ENCODE results near the gene PSEN1.

PSEN1 gene

GRCh38 chr14:73220634-73221033, 84.3 kb downstream of the PSEN1 start:
- no peak for DNase-seq (ENCODE audit: low spot score)

DNA sequence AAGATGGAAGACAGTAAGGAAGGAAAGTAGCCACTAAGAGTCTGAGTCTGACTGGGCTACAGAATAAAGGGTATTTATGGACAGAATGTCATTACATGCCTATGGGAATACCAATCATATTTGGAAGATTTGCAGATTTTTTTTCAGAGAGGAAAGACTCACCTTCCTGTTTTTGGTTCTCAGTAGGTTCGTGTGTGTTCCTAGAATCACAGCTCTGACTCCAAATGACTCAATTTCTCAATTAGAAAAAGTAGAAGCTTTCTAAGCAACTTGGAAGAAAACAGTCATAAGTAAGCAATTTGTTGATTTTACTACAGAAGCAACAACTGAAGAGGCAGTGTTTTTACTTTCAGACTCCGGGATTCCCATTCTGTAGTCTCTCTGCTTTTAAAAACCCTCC, 85.6 kb downstream of the PSEN1 start:
- no peak for DNase-seq (ENCODE audit: low spot score)

DNA sequence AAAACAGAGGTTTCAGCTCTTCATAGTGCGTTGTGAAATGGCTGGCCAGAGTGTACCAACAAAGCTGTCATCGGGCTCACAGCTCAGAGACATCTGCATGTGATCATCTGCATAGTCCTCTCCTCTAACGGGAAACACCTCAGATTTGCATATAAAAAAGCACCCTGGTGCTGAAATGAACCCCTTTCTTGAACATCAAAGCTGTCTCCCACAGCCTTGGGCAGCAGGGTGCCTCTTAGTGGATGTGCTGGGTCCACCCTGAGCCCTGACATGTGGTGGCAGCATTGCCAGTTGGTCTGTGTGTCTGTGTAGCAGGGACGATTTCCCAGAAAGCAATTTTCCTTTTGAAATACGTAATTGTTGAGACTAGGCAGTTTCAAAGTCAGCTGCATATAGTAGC, 86.7 kb downstream of the PSEN1 start:
- DNase-seq (ENCODE audit: low spot score): no peak

- DNase-seq (ENCODE audit: low spot score): no peak
Observed at GRCh38 chr14:73225496-73225895, 89.2 kb downstream of the PSEN1 start.

- DNase-seq (ENCODE audit: low spot score): no peak
Observed at GRCh38 chr14:73227812-73228781, 91.8 kb downstream of the PSEN1 start.

DNA sequence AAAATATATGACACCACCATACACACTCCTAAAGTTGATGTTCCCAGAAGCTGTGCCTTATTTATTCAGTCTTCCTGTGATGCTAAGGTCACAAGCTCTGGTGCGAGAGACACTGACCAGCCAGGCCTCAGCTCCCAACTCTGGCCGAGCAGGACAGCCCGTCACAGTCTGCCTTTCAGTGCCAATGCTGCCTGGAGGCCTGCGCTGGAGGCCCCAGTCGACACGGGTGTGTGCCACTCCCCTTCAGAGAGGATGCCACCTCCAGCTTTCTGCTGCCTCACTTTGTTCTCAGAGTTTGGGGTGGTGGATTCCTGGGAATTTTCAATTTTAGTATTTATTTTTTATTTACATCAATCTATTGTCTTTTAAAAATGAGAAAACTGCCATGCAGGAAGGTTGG, 93.7 kb downstream of the PSEN1 start:
- DNase-seq (ENCODE audit: low spot score): no peak

DNA sequence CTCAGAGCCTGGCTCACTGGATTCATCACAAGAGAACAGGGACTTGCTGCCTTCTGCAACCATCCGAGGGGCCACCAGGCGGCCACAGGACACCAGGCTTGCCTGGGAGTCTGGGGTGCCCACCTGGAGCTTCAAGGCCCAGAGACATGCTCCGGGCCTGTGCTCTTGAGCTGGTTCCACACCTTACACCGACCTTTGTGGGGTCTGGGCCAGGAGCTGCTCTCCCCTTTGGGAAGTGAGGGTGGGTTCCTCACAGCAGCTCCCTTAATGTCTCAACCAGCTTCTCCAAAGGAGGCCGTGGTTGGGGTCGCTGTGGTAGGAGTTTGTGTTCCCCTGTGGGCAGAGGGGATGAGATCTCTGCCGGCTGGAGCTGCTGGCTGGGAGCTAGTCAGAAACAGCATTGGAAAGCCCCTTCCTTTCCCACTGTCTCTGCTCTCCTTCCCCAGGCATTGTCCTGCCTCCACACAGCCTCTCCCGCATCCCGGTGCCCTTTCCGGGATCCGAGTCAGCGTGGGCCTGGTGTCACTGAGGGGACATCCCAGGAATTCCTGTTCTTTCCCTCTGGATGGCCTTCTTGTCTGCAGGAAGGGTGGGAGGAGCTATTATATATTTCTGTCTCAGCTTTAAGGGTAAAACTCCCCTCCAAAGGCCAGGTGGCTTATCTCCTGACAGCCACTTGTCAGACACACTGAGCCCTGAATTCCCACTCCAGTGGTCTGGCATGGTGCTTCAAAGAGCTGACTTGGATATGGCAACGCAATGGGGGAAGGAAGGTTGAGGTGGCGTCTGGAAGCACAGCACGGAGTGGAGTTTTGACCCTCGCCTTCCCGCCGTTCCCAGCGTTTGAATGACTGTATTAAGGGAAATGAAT, 95.9 kb downstream of the PSEN1 start:
- DNase-seq (ENCODE audit: low spot score): no peak

DNA sequence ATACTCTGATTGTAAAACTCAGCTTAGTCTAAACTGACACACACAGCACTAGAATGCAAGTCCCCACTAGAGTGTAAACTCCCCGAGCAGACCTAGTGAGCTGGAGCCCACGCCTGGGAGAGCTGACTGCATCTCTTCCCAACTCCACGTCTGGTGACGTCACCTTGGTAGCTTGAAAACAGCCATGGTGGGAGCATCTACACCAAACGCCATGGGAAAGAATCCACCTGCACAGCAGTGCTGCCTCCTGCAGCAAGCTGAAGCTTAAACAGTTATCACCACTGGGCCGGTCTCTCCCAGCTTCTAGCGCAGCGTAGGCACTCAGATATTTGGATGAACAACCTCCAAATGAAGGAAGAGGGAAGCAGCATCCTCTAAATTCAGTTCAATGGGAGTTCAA, 96.7 kb downstream of the PSEN1 start:
- no peak for DNase-seq (ENCODE audit: low spot score)

DNA sequence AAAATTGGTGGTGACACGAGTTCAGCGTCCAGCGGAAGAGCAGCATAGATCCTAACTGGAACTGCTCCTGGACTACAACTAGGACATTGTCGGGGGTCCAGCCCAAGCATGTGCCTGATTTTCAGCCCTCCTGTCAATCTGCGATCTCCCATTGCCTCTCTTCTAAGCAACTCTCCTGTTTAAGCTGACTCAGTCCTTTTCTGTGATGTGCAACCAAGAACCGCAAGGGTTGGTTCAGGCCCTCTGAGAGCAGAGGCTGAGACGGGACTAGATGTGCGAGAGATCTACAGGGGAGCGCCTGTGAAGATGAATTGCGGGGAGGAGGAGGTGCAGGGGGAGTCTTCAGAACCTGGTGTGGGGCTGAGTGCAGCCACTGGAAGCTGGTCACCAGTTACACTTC, 97.3 kb downstream of the PSEN1 start:
- no peak for DNase-seq (ENCODE audit: low spot score)

- DNase-seq (ENCODE audit: low spot score): no peak
Observed at GRCh38 chr14:73234029-73234428, 97.7 kb downstream of the PSEN1 start.

DNA sequence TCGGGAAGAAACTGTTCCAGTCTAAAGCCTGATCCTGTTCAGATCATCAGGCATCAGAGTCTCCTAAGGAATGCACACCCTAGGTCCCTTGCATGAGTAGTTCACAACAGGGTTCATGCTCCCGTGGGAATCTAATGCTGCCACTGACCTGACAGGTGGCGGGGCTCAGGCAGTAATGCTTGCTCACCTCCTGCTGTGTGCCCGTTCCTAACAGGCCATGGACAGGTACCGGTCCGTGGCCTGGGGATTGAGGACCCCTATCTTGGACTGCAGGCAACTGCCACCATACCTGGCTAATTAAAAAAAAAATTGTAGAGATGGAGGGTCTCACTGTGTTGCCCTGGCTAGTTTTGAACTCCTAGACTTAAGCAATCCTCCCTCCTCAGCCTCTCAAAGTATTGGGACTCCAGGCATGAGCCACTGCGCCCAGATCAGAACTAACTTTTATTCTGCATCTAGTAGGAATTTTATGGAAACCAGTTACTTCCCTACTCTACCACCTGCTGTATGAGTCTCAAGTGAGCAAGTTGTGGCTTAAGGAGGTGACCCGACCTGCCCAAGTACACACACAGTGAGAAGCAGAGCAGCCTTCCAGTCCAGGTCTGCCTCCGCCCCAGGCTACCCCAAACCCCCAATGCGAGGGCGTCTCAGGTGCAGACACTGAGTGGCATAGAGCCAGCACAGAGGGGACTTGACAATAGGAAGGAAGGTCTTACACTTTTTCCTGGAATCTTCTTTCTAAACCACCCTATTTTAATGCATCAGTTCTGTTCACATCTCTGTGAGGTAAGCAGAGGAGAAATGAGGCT, 98.5 kb downstream of the PSEN1 start:
- no peak for DNase-seq (ENCODE audit: low spot score)

DNA sequence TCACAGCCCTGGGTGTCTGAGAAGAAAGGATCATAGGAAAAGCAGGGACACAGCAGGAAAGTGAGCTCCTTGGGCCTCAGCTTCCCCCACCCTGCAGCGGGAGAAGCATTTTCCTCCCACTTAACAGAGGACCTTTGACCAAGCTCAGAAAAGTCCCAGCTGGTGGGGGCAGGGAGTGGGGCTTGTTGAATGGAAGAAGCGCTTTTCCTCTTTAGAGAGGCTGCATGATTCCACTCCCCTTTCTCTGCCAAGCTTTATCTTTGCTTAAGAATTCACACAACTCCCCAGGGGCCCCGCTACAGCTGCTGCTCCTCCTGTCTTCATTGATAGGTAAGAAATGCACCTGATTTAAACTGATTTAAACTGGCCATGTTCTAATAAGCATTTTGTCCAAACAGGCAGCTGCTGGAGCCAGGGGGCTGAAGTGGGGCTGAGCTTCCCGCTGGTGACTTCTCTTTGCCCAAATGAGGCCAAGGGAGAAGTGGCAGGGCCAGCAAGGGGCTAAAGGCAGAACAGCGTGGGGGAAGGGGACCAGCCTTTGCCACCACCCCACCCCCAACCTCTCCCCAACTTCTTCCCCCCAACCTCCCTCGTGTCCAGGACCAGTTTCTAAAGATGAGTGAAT, 99.3 kb downstream of the PSEN1 start:
- DNase-seq (ENCODE audit: low spot score): no peak

- no peak for DNase-seq (ENCODE audit: low spot score)
Observed at GRCh38 chr14:73236157-73236556, 99.8 kb downstream of the PSEN1 start.

DNA sequence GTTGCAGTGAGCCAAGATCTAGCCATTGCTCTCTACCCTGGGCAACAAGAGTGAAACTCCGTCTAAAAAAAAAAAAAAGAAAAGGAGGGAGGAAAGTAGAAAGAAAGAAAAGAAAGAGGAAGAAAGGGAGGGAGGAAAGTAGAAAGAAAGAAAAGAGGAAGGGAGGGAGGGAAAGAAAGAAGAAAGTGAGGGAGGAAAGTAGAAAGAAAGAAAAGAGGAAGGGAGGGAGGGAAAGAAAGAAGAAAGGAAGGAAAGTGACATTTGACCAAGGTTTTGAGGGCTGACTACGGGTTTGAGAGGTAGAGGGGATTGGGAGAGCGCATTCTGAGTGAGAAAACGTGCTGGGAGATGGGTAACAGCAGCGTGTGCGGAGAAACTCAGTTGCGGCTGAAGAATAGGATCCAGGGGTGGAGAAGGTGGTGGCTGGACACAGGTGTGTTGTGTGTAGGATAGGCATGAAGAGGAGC, 100.5 kb downstream of the PSEN1 start:
- DNase-seq (ENCODE audit: low spot score): no peak

GRCh38 chr14:73237219-73237785, 101.0 kb downstream of the PSEN1 start, which contains the start of gene PAPLN:
TSS of gene PAPLN (plus strand) at chr14:73237506. CDS start at chr14:73239779, 2,273 bp downstream.
- no peak for DNase-seq (ENCODE audit: low spot score)

GRCh38 chr14:73237786-73238423, 101.6 kb downstream of the PSEN1 start:
- DNase-seq (ENCODE audit: low spot score): no peak

- no peak for DNase-seq (ENCODE audit: low spot score)
Observed at GRCh38 chr14:73238424-73238852, 102.1 kb downstream of the PSEN1 start.

DNA sequence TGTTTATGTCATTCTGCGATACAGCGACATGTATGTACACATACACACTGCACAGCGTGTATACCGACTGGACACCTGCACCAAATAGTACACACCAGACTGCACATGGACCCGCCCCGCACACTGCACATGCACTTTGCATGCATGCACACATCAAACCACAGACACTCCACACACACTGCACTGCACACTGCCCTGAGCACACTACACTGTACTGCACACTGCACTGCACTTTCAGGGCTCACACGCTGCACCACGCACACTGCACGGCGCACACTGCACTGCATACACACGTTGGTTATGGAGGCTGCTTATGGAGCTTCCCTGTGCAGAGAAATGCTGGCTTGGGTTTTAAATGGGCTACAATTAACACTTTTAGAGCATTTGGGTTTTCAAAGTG, 102.6 kb downstream of the PSEN1 start:
- no peak for DNase-seq (ENCODE audit: low spot score)

GRCh38 chr14:73239393-73240241, 103.3 kb downstream of the PSEN1 start:
- no peak for DNase-seq (ENCODE audit: low spot score)

All from CD4-positive, alpha-beta T cell treated with Interleukin-6 at 100 ng/mL for 8 hours (primary cell).